Naive thymus-derived CD4-positive, alpha-beta T cell (primary cell): Measurements from ENCODE around the gene CHRNE. TPM values are rescaled to one million over a fixed set of nuclear protein-coding genes. Genes with fewer than 3 reads are reported as not detected.

Experiments
- ATAC-seq: fragments of 150-1000 bp; cut with Tn5 transposase; 2 replicates; pipeline ENCODE4 v1.10.0; 2021; ENCODE audit warnings: mild to moderate bottlenecking, moderate library complexity
- CTCF ChIA-PET: fragments of 350-600 bp; sonication (Branson Sonifier 250); formaldehyde crosslinking; loops from one replicate; lab custom pipeline; 2021; ENCODE audit warnings: antibody characterized with exemption; lab: Charles Lee
- POLR2A ChIA-PET: fragments of 350-600 bp; sonication (Branson Sonifier 250); formaldehyde crosslinking; loops from one replicate; lab custom pipeline; 2021; ENCODE audit warnings: antibody characterized with exemption, inconsistent platforms; lab: Charles Lee
- DNase-seq, 9 donors: peaks; one replicate each; pipeline versions ENCODE4 v3.0.0 to v3.0.0-alpha.2; 2020 to 2022; ENCODE audit warnings: mixed read lengths in 1 of 9
- H3K27ac ChIP-seq: one replicate; pipeline ENCODE4 v1.7.0; 2013; ENCODE audit warnings: mild to moderate bottlenecking, low read depth, low read length, moderate library complexity
- H3K27me3 ChIP-seq, 2 donors: one replicate each; pipeline ENCODE4 v1.7.0; 2013; ENCODE audit warnings: low read length in 2 of 2, mild to moderate bottlenecking in 2 of 2, moderate library complexity in 2 of 2; ENCODE audit not compliant: control insufficient read depth in 2 of 2, insufficient read depth in 2 of 2
- H3K36me3 ChIP-seq, 3 experiments: 1 replicate in 2 of 3; 2 replicates in 1 of 3; pipeline ENCODE4 v1.7.0; 2013; ENCODE audit warnings: low read length in 3 of 3, mild to moderate bottlenecking in 3 of 3, moderate library complexity in 1 of 3; ENCODE audit not compliant: insufficient read depth in 3 of 3, control insufficient read depth in 2 of 3
- H3K4me1 ChIP-seq, 2 donors: one replicate each; pipeline ENCODE4 v1.7.0; 2013; ENCODE audit warnings: low read length in 2 of 2, mild to moderate bottlenecking in 2 of 2, moderate library complexity in 1 of 2; ENCODE audit not compliant: control insufficient read depth in 2 of 2, insufficient read depth in 2 of 2
- H3K4me3 ChIP-seq: 2 replicates; pipeline ENCODE4 v1.7.0; 2013; ENCODE audit warnings: mild to moderate bottlenecking, low read length
- H3K9me3 ChIP-seq, 3 experiments: 1 replicate in 2 of 3; 2 replicates in 1 of 3; pipeline ENCODE4 v1.7.0; 2013; ENCODE audit warnings: low read length in 3 of 3; ENCODE audit not compliant: control insufficient read depth in 2 of 3
- H3K27ac Mint-ChIP-seq, 9 donors: one replicate each; pipeline ENCODE4 v1.8.0; 2020 to 2022; ENCODE audit warnings: mixed read lengths in 9 of 9, mild to moderate bottlenecking in 8 of 9, moderate library complexity in 5 of 9, inconsistent platforms in 2 of 9
- H3K27me3 Mint-ChIP-seq, 5 donors: one replicate each; pipeline ENCODE4 v1.8.0; 2021 to 2022; ENCODE audit warnings: mixed read lengths in 5 of 5, mild to moderate bottlenecking in 1 of 5
- H3K36me3 Mint-ChIP-seq, 5 donors: one replicate each; pipeline ENCODE4 v1.8.0; 2020 to 2022; ENCODE audit warnings: mixed read lengths in 5 of 5, mild to moderate bottlenecking in 3 of 5, inconsistent platforms in 1 of 5
- H3K4me1 Mint-ChIP-seq, 7 donors: one replicate each; pipeline ENCODE4 v1.8.0; 2020 to 2022; ENCODE audit warnings: mixed read lengths in 7 of 7, mild to moderate bottlenecking in 3 of 7, inconsistent platforms in 1 of 7
- H3K4me3 Mint-ChIP-seq, 10 donors: one replicate each; pipeline ENCODE4 v1.8.0; 2020 to 2022; ENCODE audit warnings: mild to moderate bottlenecking in 10 of 10, mixed read lengths in 10 of 10, moderate library complexity in 6 of 10, inconsistent platforms in 2 of 10
- H3K9me3 Mint-ChIP-seq, 11 donors: one replicate each; pipeline ENCODE4 v1.8.0; 2020 to 2022; ENCODE audit warnings: mixed read lengths in 11 of 11, mild to moderate bottlenecking in 4 of 11, inconsistent platforms in 1 of 11, moderate library complexity in 1 of 11
- intact Hi-C, 2 donors: fragments of 100-400 bp; cut with micrococcal nuclease; formaldehyde crosslinking; loops; one replicate each; pipeline ENCODE4 v1.15.1; 2023
- polyA plus RNA-seq, 2 donors: library from polyadenylated mRNA; unstranded; fragments of 300-500 nt; fragmentation: Illumina TruSeq; gene quantifications; one replicate each; pipeline ENCODE4 v1.2.3, GENCODE V29; 2021
- total RNA-seq, 6 experiments: library from RNA in 5 of 6; stranded (reverse) in 5 of 6; gene quantifications; 1 replicate in 5 of 6; 2 replicates in 1 of 6; pipeline ENCODE4 v1.2.3 and lab custom pipeline; 2021 to 2026

CHRNE gene
- total and polyA plus RNA-seq, 7 experiments from 2014 or later: 0.24 to 6.5 (median 0.77) TPM; not detected in 1

- ChIA-PET POLR2A (interaction anchor here (2.4 to 4.9 kb wide), 4 partner anchors 13 to 227 kb away, joined by 16 to 135 read pairs (median 70); partner anchors contain the start of genes ARRB2, ENO3, PFN1 and SPAG7), CTCF (no interaction called here)
- intact Hi-C loops: no loop called here
- no peak for DNase-seq
- Mint-ChIP-seq H3K36me3 (peaks cover 0 to 32% (median 21%) of the 10 kb centered on the region in 5 donors), H3K27me3 (peaks cover 0 to 4% (median 0%) of the 10 kb centered on the region in 5 donors), H3K9me3 (peaks cover 0 to 1% (median 0%) of the 10 kb centered on the region in 11 donors), H3K4me3 (peak overlapping the region; percentile 92 to 100 (median 98)), H3K4me1 (peaks cover 48 to 75% (median 64%) of the 10 kb centered on the region in 7 donors), H3K27ac (peak overlapping the region in 6 of 9 donors; percentile 62 to 95 (median 90))
- no peaks in the 10 kb centered on the region for H3K27me3 ChIP-seq
- H3K27ac ChIP-seq: no peak overlapping the region
- no peaks in the 10 kb centered on the region for H3K9me3 ChIP-seq
- H3K4me3 ChIP-seq: no peak overlapping the region
- no peak for ATAC-seq
- H3K36me3 ChIP-seq: peaks cover 0 to 40% (median 12%) of the 10 kb centered on the region in 3 experiments
- peaks cover 36% of the 10 kb centered on the region in 2 donors for H3K4me1 ChIP-seq
Observed at GRCh38 chr17:4938069-4938491, 35.2 kb upstream of the CHRNE start.

GRCh38 chr17:4937553-4937952 lies 34.7 kb upstream of the CHRNE start:
- peaks cover 0 to 27% (median 17%) of the 10 kb centered on the region in 5 donors for H3K36me3 Mint-ChIP-seq
- H3K4me3 Mint-ChIP-seq: peak overlapping the region in 7 of 10 donors; percentile 21 to 100 (median 92)
- ChIA-PET POLR2A (interaction anchor here (4.2 to 4.9 kb wide), 3 partner anchors 14 to 227 kb away, joined by 20 to 135 read pairs (median 120); partner anchors contain the start of genes ARRB2, ENO3, PFN1 and SPAG7), CTCF (no interaction called here)
- H3K27me3 ChIP-seq: no peaks in the 10 kb centered on the region
- no peak for DNase-seq
- intact Hi-C loops: no loop called here
- no peak overlapping the region for H3K4me3 ChIP-seq
- H3K27ac Mint-ChIP-seq: peak overlapping the region in 3 of 9 donors; percentile 8 to 62 (median 55)
- H3K36me3 ChIP-seq: peaks cover 0 to 35% (median 7%) of the 10 kb centered on the region in 3 experiments
- H3K9me3 Mint-ChIP-seq: peaks cover 0 to 1% (median 0%) of the 10 kb centered on the region in 11 donors
- H3K4me1 ChIP-seq: peaks cover 30 to 31% of the 10 kb centered on the region in 2 donors
- no peaks in the 10 kb centered on the region for H3K9me3 ChIP-seq
- H3K27ac ChIP-seq: no peak overlapping the region
- ATAC-seq: no peak
- H3K4me1 Mint-ChIP-seq: peaks cover 44 to 71% (median 63%) of the 10 kb centered on the region in 7 donors
- H3K27me3 Mint-ChIP-seq: peaks cover 0 to 4% (median 0%) of the 10 kb centered on the region in 5 donors

GRCh38 chr17:4936436-4936835 lies 33.5 kb upstream of the CHRNE start:
- peaks cover 0 to 4% (median 0%) of the 10 kb centered on the region in 5 donors for H3K27me3 Mint-ChIP-seq
- ATAC-seq (no peak), DNase-seq (no peak)
- H3K9me3 ChIP-seq: no peaks in the 10 kb centered on the region
- peaks cover 39 to 68% (median 52%) of the 10 kb centered on the region in 7 donors for H3K4me1 Mint-ChIP-seq
- no peak overlapping the region for H3K27ac ChIP-seq
- no peaks in the 10 kb centered on the region for H3K9me3 Mint-ChIP-seq
- peaks cover 2 to 18% (median 9%) of the 10 kb centered on the region in 5 donors for H3K36me3 Mint-ChIP-seq
- H3K4me1 ChIP-seq: peaks cover 21 to 22% of the 10 kb centered on the region in 2 donors
- ChIA-PET CTCF (no interaction called here), POLR2A (interaction anchor here (4.9 kb wide), 2 partner anchors 15 to 32 kb away, joined by 120 to 135 read pairs; partner anchors contain the start of genes ENO3, PFN1 and SPAG7)
- no peak overlapping the region for H3K4me3 ChIP-seq
- no peaks in the 10 kb centered on the region for H3K27me3 ChIP-seq
- peak overlapping the region in 6 of 9 donors; percentile 2 to 78 (median 30) for H3K27ac Mint-ChIP-seq
- peaks cover 0 to 32% (median 7%) of the 10 kb centered on the region in 3 experiments for H3K36me3 ChIP-seq
- H3K4me3 Mint-ChIP-seq: peak overlapping the region in 1 of 10 donors; percentile 4
- intact Hi-C loops: no loop called here

GRCh38 chr17:4935650-4936049 lies 32.8 kb upstream of the CHRNE start:
- ChIA-PET CTCF (no interaction called here), POLR2A (no interaction called here)
- H3K27ac Mint-ChIP-seq: peak overlapping the region in 5 of 9 donors; percentile 19 to 69 (median 36)
- H3K9me3 Mint-ChIP-seq: no peaks in the 10 kb centered on the region
- no peak for ATAC-seq
- no peak overlapping the region for H3K27ac ChIP-seq
- H3K36me3 ChIP-seq: peaks cover 0 to 36% (median 7%) of the 10 kb centered on the region in 3 experiments
- H3K27me3 Mint-ChIP-seq: peaks cover 0 to 4% (median 0%) of the 10 kb centered on the region in 5 donors
- H3K4me3 ChIP-seq: no peak overlapping the region
- H3K4me1 ChIP-seq: peaks cover 21 to 22% of the 10 kb centered on the region in 2 donors
- no peaks in the 10 kb centered on the region for H3K27me3 ChIP-seq
- peaks cover 38 to 68% (median 45%) of the 10 kb centered on the region in 7 donors for H3K4me1 Mint-ChIP-seq
- no peaks in the 10 kb centered on the region for H3K9me3 ChIP-seq
- H3K4me3 Mint-ChIP-seq: peak overlapping the region in 1 of 10 donors; percentile 4
- peaks cover 10 to 17% (median 14%) of the 10 kb centered on the region in 5 donors for H3K36me3 Mint-ChIP-seq
- intact Hi-C loops: no loop called here
- no peak for DNase-seq

- H3K27ac Mint-ChIP-seq: peak overlapping the region; percentile 36 to 79 (median 59)
Observed at GRCh38 chr17:4934173-4934979, 31.5 kb upstream of the CHRNE start.

GRCh38 chr17:4933646-4934045 lies 30.7 kb upstream of the CHRNE start:
- peaks cover 0 to 32% (median 7%) of the 10 kb centered on the region in 3 experiments for H3K36me3 ChIP-seq
- peaks cover 31 to 56% (median 38%) of the 10 kb centered on the region in 7 donors for H3K4me1 Mint-ChIP-seq
- H3K36me3 Mint-ChIP-seq: peaks cover 13 to 27% (median 17%) of the 10 kb centered on the region in 5 donors
- H3K27ac ChIP-seq: no peak overlapping the region
- DNase-seq (no peak), ATAC-seq (no peak)
- peaks cover 0 to 1% (median 0%) of the 10 kb centered on the region in 11 donors for H3K9me3 Mint-ChIP-seq
- H3K4me3 Mint-ChIP-seq: peak overlapping the region in 5 of 10 donors; percentile 30 to 66 (median 56)
- H3K9me3 ChIP-seq: no peaks in the 10 kb centered on the region
- ChIA-PET POLR2A (interaction anchor here (0.8 to 1.3 kb wide), 2 partner anchors 9 to 34 kb away, joined by 3 to 7 read pairs; partner anchors contain the start of gene SPAG7), CTCF (no interaction called here)
- H3K27me3 Mint-ChIP-seq: peaks cover 0 to 4% (median 0%) of the 10 kb centered on the region in 5 donors
- no peaks in the 10 kb centered on the region for H3K27me3 ChIP-seq
- H3K27ac Mint-ChIP-seq: peak overlapping the region in 7 of 9 donors; percentile 34 to 79 (median 57)
- intact Hi-C loops: no loop called here
- peaks cover 15 to 16% of the 10 kb centered on the region in 2 donors for H3K4me1 ChIP-seq
- no peak overlapping the region for H3K4me3 ChIP-seq

More at GRCh38 chr17:4934173-4934979, 31.5 kb upstream of the CHRNE start:
- H3K9me3 Mint-ChIP-seq: peaks cover 0 to 1% (median 0%) of the 10 kb centered on the region in 11 donors
- Histone ChIP-seq H3K27ac (no peak overlapping the region), H3K36me3 (peaks cover 0 to 32% (median 7%) of the 10 kb centered on the region in 3 experiments), H3K27me3 (no peaks in the 10 kb centered on the region), H3K9me3 (no peaks in the 10 kb centered on the region), H3K4me3 (no peak overlapping the region), H3K4me1 (peaks cover 21 to 22% of the 10 kb centered on the region in 2 donors)
- CTCF ChIA-PET: no interaction called here
- intact Hi-C loops: no loop called here
- DNase-seq (no peak), ATAC-seq (peak; percentile 63)
- H3K4me3 Mint-ChIP-seq: peak overlapping the region in 4 of 10 donors; percentile 30 to 66 (median 52)
- H3K27me3 Mint-ChIP-seq: peaks cover 0 to 4% (median 0%) of the 10 kb centered on the region in 5 donors
- peaks cover 38 to 64% (median 44%) of the 10 kb centered on the region in 7 donors for H3K4me1 Mint-ChIP-seq
- peaks cover 8 to 21% (median 14%) of the 10 kb centered on the region in 5 donors for H3K36me3 Mint-ChIP-seq
- POLR2A ChIA-PET: interaction anchor here (0.7 to 1.3 kb wide), 3 partner anchors 10 to 33 kb away, joined by 3 to 7 read pairs (median 3); partner anchors contain the start of genes PFN1 and SPAG7
